Fibroblast of lung (primary cell): ENCODE results near the gene PRLR.

Experiments
- EZH2 ChIP-seq: IDR thresholded peaks from 2 replicates; pipeline ENCODE4 v1.5.1; 2012; ENCODE audit warnings: low read length, control low read depth, mild to moderate bottlenecking; ENCODE audit errors: missing control alignments
- TF ChIP-seq, protein P1 (sequence below), 2 donors: IDR thresholded peaks in 1 of 2; conservative IDR thresholded peaks in 1 of 2; 1 replicate in 1 of 2; 2 replicates in 1 of 2; pipeline ENCODE4 v1.5.1; 2011 to 2012; ENCODE audit warnings: low read length in 2 of 2, control low read depth in 1 of 2, inconsistent platforms in 1 of 2, low read depth in 1 of 2, mild to moderate bottlenecking in 1 of 2

DNA sequence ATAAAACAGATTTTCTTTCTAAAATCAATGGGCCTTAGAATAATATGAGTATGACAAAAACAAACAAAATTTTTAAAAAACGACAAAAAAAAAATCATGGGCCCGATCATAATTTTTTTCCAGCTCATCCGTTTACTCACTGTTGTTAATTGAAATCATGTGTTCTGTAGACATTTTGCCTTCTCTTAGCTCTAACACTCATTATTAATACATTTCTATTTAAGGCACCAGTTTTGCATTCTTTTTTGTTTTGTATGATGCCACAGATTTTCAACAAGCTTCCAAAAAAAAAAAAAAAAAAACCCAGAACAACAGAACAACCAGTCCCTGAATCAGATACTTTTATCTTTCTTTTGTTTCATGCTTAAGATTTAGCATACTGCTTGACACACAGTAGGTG, 86.4 kb downstream of the PRLR start:
- TF ChIP-seq, protein P1, sequence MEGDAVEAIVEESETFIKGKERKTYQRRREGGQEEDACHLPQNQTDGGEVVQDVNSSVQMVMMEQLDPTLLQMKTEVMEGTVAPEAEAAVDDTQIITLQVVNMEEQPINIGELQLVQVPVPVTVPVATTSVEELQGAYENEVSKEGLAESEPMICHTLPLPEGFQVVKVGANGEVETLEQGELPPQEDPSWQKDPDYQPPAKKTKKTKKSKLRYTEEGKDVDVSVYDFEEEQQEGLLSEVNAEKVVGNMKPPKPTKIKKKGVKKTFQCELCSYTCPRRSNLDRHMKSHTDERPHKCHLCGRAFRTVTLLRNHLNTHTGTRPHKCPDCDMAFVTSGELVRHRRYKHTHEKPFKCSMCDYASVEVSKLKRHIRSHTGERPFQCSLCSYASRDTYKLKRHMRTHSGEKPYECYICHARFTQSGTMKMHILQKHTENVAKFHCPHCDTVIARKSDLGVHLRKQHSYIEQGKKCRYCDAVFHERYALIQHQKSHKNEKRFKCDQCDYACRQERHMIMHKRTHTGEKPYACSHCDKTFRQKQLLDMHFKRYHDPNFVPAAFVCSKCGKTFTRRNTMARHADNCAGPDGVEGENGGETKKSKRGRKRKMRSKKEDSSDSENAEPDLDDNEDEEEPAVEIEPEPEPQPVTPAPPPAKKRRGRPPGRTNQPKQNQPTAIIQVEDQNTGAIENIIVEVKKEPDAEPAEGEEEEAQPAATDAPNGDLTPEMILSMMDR (conservative IDR thresholded peaks at IDR 0.05 in 1 of 2, IDR thresholded peaks at IDR 0.05 in 1 of 2; ENCODE audit: low read depth in 1 of 2, low read length in 2 of 2): no peak
- TF ChIP-seq EZH2: no peak
